Stimulated activated naive CD8-positive, alpha-beta T cell treated with anti-CD3 and anti-CD28 coated beads, Interleukin-15, Interleukin-2, amounts not matched to agents 100 ng/mL and 50 ng/mL, for 24 hours (primary cell): ENCODE measurements around the gene PLAAT2.
A peak's percentile ranks its signal among the peaks of the same experiment; 100 is the strongest.
"Not testable (repeated sequence)": the region's sequence is repeated elsewhere in the genome, so short reads cannot be mapped to it uniquely, and the experiment has no call there.

Experiments used
- H3K27ac Mint-ChIP-seq: one replicate; pipeline ENCODE4 v1.8.0; 2021; ENCODE audit warnings: mild to moderate bottlenecking, mixed read lengths
- H3K27me3 Mint-ChIP-seq: one replicate; pipeline ENCODE4 v1.8.0; 2021; ENCODE audit warnings: mixed read lengths
- H3K36me3 Mint-ChIP-seq: one replicate; pipeline ENCODE4 v1.8.0; 2021; ENCODE audit warnings: low read depth, mixed read lengths
- H3K4me1 Mint-ChIP-seq: one replicate; pipeline ENCODE4 v1.8.0; 2021; ENCODE audit warnings: low read depth, mixed read lengths
- H3K4me3 Mint-ChIP-seq: one replicate; pipeline ENCODE4 v1.8.0; 2021; ENCODE audit warnings: mild to moderate bottlenecking, mixed read lengths
- H3K9me3 Mint-ChIP-seq: one replicate; pipeline ENCODE4 v1.8.0; 2021; ENCODE audit warnings: mixed read lengths

Gene PLAAT2

GRCh38 chr11:63543711-63544110 is 19.5 kb downstream of the PLAAT2 start:
- H3K4me3 Mint-ChIP-seq: no peak overlapping the region
- peaks cover 36% of the 10 kb centered on the region for H3K4me1 Mint-ChIP-seq
- no peak overlapping the region for H3K27ac Mint-ChIP-seq
- no peaks in the 10 kb centered on the region for H3K27me3 Mint-ChIP-seq
- no peaks in the 10 kb centered on the region for H3K9me3 Mint-ChIP-seq
- H3K36me3 Mint-ChIP-seq: peaks cover 12% of the 10 kb centered on the region

- H3K4me3 Mint-ChIP-seq, H3K27me3 Mint-ChIP-seq, H3K9me3 Mint-ChIP-seq: not testable (repeated sequence)
- Mint-ChIP-seq H3K4me1 (peaks cover 48% of the 10 kb centered on the region), H3K36me3 (peaks cover 12% of the 10 kb centered on the region), H3K27ac (peak overlapping the region; percentile 1)
These were observed 20.7 kb downstream of the PLAAT2 start for GRCh38 chr11:63542506-63542905.

- Mint-ChIP-seq H3K4me1 (peaks cover 84% of the 10 kb centered on the region), H3K27ac (peak overlapping the region; percentile 81), H3K27me3 (no peaks in the 10 kb centered on the region), H3K9me3 (no peaks in the 10 kb centered on the region), H3K36me3 (no peaks in the 10 kb centered on the region), H3K4me3 (peak overlapping the region; percentile 85)
These were observed 25.7 kb downstream of the PLAAT2 start for GRCh38 chr11:63537293-63538101.

- Mint-ChIP-seq H3K9me3 (no peaks in the 10 kb centered on the region), H3K27ac (peak within 1 kb of the TSS; percentile 81), H3K27me3 (no peaks in the 10 kb centered on the region), H3K4me1 (peaks cover 84% of the 10 kb centered on the region), H3K4me3 (peak within 1 kb of the TSS; percentile 85), H3K36me3 (no peaks in the 10 kb centered on the region)
These were observed 26.4 kb downstream of the PLAAT2 start, which contains the start of gene PLAAT4 for GRCh38 chr11:63536669-63537292. Gene PLAAT4 (plus strand): TSS chr11:63536808. CDS start chr11:63536869, 61 bp downstream.

GRCh38 chr11:63535734-63536133 is 27.4 kb downstream of the PLAAT2 start:
- no peaks in the 10 kb centered on the region for H3K27me3 Mint-ChIP-seq
- no peaks in the 10 kb centered on the region for H3K9me3 Mint-ChIP-seq
- no peaks in the 10 kb centered on the region for H3K36me3 Mint-ChIP-seq
- H3K4me1 Mint-ChIP-seq: peaks cover 89% of the 10 kb centered on the region
- H3K27ac Mint-ChIP-seq: peak overlapping the region; percentile 81
- peak overlapping the region; percentile 85 for H3K4me3 Mint-ChIP-seq

GRCh38 chr11:63534895-63535461 is 28.2 kb downstream of the PLAAT2 start:
- peaks cover 87% of the 10 kb centered on the region for H3K4me1 Mint-ChIP-seq
- no peaks in the 10 kb centered on the region for H3K27me3 Mint-ChIP-seq
- no peaks in the 10 kb centered on the region for H3K36me3 Mint-ChIP-seq
- peak overlapping the region; percentile 64 for H3K4me3 Mint-ChIP-seq
- H3K27ac Mint-ChIP-seq: peak overlapping the region; percentile 81
- H3K9me3 Mint-ChIP-seq: no peaks in the 10 kb centered on the region

GRCh38 chr11:63534076-63534475 is 29.1 kb downstream of the PLAAT2 start:
- Mint-ChIP-seq H3K27ac (no peak overlapping the region), H3K36me3 (no peaks in the 10 kb centered on the region), H3K27me3 (no peaks in the 10 kb centered on the region), H3K4me1 (peaks cover 93% of the 10 kb centered on the region), H3K4me3 (no peak overlapping the region), H3K9me3 (no peaks in the 10 kb centered on the region)

- Mint-ChIP-seq H3K4me3 (no peak overlapping the region), H3K36me3 (no peaks in the 10 kb centered on the region), H3K27ac (no peak overlapping the region), H3K4me1 (peaks cover 86% of the 10 kb centered on the region), H3K9me3 (no peaks in the 10 kb centered on the region), H3K27me3 (no peaks in the 10 kb centered on the region)
These were observed 30.2 kb downstream of the PLAAT2 start for GRCh38 chr11:63532799-63533475.

- Mint-ChIP-seq H3K4me3 (no peak overlapping the region), H3K4me1 (peaks cover 77% of the 10 kb centered on the region), H3K27ac (no peak overlapping the region), H3K36me3 (no peaks in the 10 kb centered on the region), H3K27me3 (no peaks in the 10 kb centered on the region), H3K9me3 (no peaks in the 10 kb centered on the region)
These were observed 31.1 kb downstream of the PLAAT2 start for GRCh38 chr11:63532117-63532516.

- not testable (repeated sequence) for H3K4me3 Mint-ChIP-seq, H3K27me3 Mint-ChIP-seq, H3K36me3 Mint-ChIP-seq, H3K9me3 Mint-ChIP-seq, H3K27ac Mint-ChIP-seq
- H3K4me1 Mint-ChIP-seq: peaks cover 69% of the 10 kb centered on the region
These were observed 31.9 kb downstream of the PLAAT2 start for GRCh38 chr11:63531074-63531792.

- peaks cover 56% of the 10 kb centered on the region for H3K4me1 Mint-ChIP-seq
- H3K36me3 Mint-ChIP-seq: no peaks in the 10 kb centered on the region
- no peak overlapping the region for H3K4me3 Mint-ChIP-seq
- H3K27ac Mint-ChIP-seq: no peak overlapping the region
- H3K9me3 Mint-ChIP-seq: no peaks in the 10 kb centered on the region
- no peaks in the 10 kb centered on the region for H3K27me3 Mint-ChIP-seq
These were observed 33.2 kb downstream of the PLAAT2 start for GRCh38 chr11:63530021-63530420.

GRCh38 chr11:63529373-63529772 is 33.8 kb downstream of the PLAAT2 start:
- peaks cover 50% of the 10 kb centered on the region for H3K4me1 Mint-ChIP-seq
- H3K36me3 Mint-ChIP-seq, H3K9me3 Mint-ChIP-seq, H3K27ac Mint-ChIP-seq, H3K27me3 Mint-ChIP-seq, H3K4me3 Mint-ChIP-seq: not testable (repeated sequence)

- H3K27ac Mint-ChIP-seq, H3K4me3 Mint-ChIP-seq: not testable (repeated sequence)
These were observed 34.4 kb downstream of the PLAAT2 start for GRCh38 chr11:63528729-63529278.

GRCh38 chr11:63528156-63528555 is 35.0 kb downstream of the PLAAT2 start:
- H3K27me3 Mint-ChIP-seq, H3K27ac Mint-ChIP-seq, H3K9me3 Mint-ChIP-seq, H3K4me3 Mint-ChIP-seq, H3K36me3 Mint-ChIP-seq: not testable (repeated sequence)
- H3K4me1 Mint-ChIP-seq: peaks cover 38% of the 10 kb centered on the region

More at GRCh38 chr11:63528729-63529278, 34.4 kb downstream of the PLAAT2 start:
- H3K4me1 Mint-ChIP-seq: peaks cover 44% of the 10 kb centered on the region
- not testable (repeated sequence) for H3K27me3 Mint-ChIP-seq, H3K9me3 Mint-ChIP-seq, H3K36me3 Mint-ChIP-seq
